Measurements from ENCODE around the gene SLC28A1. TPM values are rescaled to one million over a fixed set of nuclear protein-coding genes. Genes with fewer than 3 reads are reported as not detected.

SLC28A1 gene
- polyA plus RNA-seq, 1 donor (not counting 4 experiments of a cell fraction or from before 2014, with no cell fraction given) = not detected

DNA sequence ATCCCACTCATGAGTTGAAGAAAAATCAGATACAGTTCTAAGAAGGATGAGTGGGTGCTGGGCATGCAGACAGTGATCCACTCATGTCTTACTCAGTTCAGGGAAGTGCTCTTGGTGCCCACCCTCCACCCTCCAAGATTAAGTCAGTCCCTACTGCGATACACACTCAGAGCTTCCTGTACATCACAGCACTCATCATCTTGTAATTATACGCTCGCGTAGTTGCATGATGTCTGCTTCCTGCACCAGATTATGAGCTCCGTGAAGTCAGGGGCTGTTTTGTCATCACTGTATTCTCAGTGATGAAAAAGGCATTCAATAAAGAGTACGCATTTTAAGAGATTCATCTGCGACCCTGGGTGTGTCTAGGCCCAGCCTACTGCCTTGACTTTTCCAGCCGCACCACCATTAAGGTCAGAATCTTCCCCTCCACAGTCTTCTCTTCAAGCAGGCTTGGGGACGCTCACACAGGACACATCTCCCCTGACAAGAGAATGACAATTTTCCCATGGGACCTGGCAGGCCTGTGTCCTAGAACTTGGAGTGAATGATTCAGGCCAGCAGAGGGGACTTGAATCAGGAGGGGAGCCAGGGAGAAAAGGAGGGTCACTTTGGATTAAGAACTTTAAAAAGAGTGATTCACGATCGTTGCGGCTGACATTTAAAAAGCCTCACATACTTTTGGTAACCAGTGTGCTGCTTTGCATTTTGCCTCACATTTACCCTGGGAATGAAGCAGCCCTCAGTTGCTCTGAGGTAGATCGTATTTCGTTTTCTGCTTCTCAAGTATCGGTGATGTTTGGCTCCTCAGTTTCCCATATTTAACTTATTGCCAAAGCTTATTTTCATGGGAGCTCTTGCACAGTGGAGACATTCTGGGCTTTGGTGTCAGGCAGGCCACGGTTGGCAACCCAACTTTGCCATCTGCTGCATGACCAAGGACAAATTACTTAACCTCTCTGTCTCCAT is 89.3 kb downstream of the SLC28A1 start:
- no peak overlapping the region for H2AFZ ChIP-seq (ENCODE audit: control insufficient read depth, low read length)
- H3K4me3 ChIP-seq (ENCODE audit: control insufficient read depth in 2 of 3, extremely low read depth in 1 of 3, insufficient read depth in 2 of 3, low read depth in 1 of 3, low read length in 3 of 3) = no peak overlapping the region
- no peaks in the 10 kb centered on the region for H3K9me3 ChIP-seq (ENCODE audit: control insufficient read depth, low read depth, low read length)
- no peaks in the 10 kb centered on the region for H4K20me1 ChIP-seq (ENCODE audit: control insufficient read depth, extremely low read depth, insufficient read depth, low read length)
- DNase-seq (ENCODE audit: low read depth, low spot score) (no peak), FAIRE-seq (no peak)
- peaks cover 3% of the 10 kb centered on the region for H3K27me3 ChIP-seq (ENCODE audit: control insufficient read depth, extremely low read depth, insufficient read depth, low read length)
- H3K4me2 ChIP-seq (ENCODE audit: control insufficient read depth, extremely low read depth, insufficient read depth, low read depth, low read length) = no peak overlapping the region
- no peak for TF ChIP-seq EZH2 (IDR thresholded peaks at IDR 0.05; ENCODE audit: low read length)
- TF ChIP-seq, protein P1, sequence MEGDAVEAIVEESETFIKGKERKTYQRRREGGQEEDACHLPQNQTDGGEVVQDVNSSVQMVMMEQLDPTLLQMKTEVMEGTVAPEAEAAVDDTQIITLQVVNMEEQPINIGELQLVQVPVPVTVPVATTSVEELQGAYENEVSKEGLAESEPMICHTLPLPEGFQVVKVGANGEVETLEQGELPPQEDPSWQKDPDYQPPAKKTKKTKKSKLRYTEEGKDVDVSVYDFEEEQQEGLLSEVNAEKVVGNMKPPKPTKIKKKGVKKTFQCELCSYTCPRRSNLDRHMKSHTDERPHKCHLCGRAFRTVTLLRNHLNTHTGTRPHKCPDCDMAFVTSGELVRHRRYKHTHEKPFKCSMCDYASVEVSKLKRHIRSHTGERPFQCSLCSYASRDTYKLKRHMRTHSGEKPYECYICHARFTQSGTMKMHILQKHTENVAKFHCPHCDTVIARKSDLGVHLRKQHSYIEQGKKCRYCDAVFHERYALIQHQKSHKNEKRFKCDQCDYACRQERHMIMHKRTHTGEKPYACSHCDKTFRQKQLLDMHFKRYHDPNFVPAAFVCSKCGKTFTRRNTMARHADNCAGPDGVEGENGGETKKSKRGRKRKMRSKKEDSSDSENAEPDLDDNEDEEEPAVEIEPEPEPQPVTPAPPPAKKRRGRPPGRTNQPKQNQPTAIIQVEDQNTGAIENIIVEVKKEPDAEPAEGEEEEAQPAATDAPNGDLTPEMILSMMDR (optimal IDR thresholded peaks at IDR 0.05 in 1 of 3, IDR thresholded peaks at IDR 0.05 in 1 of 3, conservative IDR thresholded peaks at IDR 0.05 in 1 of 3; ENCODE audit: extremely low read depth in 1 of 3, insufficient read depth in 2 of 3, low read length in 3 of 3) = no peak
- H3K4me1 ChIP-seq (ENCODE audit: control insufficient read depth, extremely low read depth, insufficient read depth, low read length) = no peaks in the 10 kb centered on the region
- no peak overlapping the region for H3K27ac ChIP-seq (ENCODE audit: control insufficient read depth, insufficient read depth, low read length)
- H3K36me3 ChIP-seq (ENCODE audit: control insufficient read depth in 2 of 2, extremely low read depth in 1 of 2, insufficient read depth in 2 of 2, low read length in 2 of 2) = no peaks in the 10 kb centered on the region
- dilution Hi-C loops (cut with MboI; ENCODE audit: extremely low pct_ligation_motif_present, low sequenced_read_pairs) = no loop called here
- H3K9me1 ChIP-seq (ENCODE audit: control insufficient read depth, extremely low read depth, insufficient read depth, low read length) = no peaks in the 10 kb centered on the region
- H3K9ac ChIP-seq (ENCODE audit: control insufficient read depth, extremely low read depth, insufficient read depth, low read length) = no peak overlapping the region
- no peaks in the 10 kb centered on the region for H3K79me2 ChIP-seq (ENCODE audit: control insufficient read depth, insufficient read depth, low read length)

DNA sequence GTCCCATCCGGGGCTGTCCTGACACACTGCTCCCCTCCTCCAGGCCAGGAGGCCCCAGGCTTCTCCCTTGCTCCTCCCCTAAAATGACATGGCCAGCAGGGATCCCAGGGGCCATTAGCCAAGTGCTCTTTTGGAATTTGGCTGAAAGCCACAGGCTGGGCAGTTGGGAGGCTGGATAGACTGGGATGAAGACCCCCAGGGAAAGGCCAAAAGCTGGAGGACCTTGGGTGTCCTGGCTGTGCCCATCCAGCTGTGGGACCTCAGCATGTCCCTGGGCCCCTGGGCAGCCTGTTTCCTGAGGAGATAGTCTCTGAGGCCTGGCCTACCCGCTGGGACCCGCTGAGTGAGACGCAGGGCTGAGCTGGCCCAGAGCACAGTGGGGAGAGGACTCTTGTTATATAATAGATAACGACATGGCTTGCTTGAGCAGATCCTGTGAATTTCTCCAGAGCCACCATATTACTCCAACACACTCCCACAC is 91.4 kb downstream of the SLC28A1 start:
- Histone ChIP-seq H3K79me2 (ENCODE audit: control insufficient read depth, insufficient read depth, low read length) (no peaks in the 10 kb centered on the region), H3K4me1 (ENCODE audit: control insufficient read depth, extremely low read depth, insufficient read depth, low read length) (peaks cover 5% of the 10 kb centered on the region), H3K4me3 (ENCODE audit: control insufficient read depth in 2 of 3, extremely low read depth in 1 of 3, insufficient read depth in 2 of 3, low read depth in 1 of 3, low read length in 3 of 3) (no peak overlapping the region), H3K27ac (ENCODE audit: control insufficient read depth, insufficient read depth, low read length) (no peak overlapping the region), H3K27me3 (ENCODE audit: control insufficient read depth, extremely low read depth, insufficient read depth, low read length) (peaks cover 3% of the 10 kb centered on the region), H3K9me1 (ENCODE audit: control insufficient read depth, extremely low read depth, insufficient read depth, low read length) (no peaks in the 10 kb centered on the region), H3K9me3 (ENCODE audit: control insufficient read depth, low read depth, low read length) (no peaks in the 10 kb centered on the region), H4K20me1 (ENCODE audit: control insufficient read depth, extremely low read depth, insufficient read depth, low read length) (no peaks in the 10 kb centered on the region), H3K9ac (ENCODE audit: control insufficient read depth, extremely low read depth, insufficient read depth, low read length) (no peak overlapping the region), H3K36me3 (ENCODE audit: control insufficient read depth in 2 of 2, extremely low read depth in 1 of 2, insufficient read depth in 2 of 2, low read length in 2 of 2) (no peaks in the 10 kb centered on the region), H3K4me2 (ENCODE audit: control insufficient read depth, extremely low read depth, insufficient read depth, low read depth, low read length) (no peak overlapping the region), H2AFZ (ENCODE audit: control insufficient read depth, low read length) (no peak overlapping the region)
- no peak for DNase-seq (ENCODE audit: low read depth, low spot score)
- dilution Hi-C loops (cut with MboI; ENCODE audit: extremely low pct_ligation_motif_present, low sequenced_read_pairs) = no loop called here
- no peak for FAIRE-seq
- TF ChIP-seq, protein P1 (optimal IDR thresholded peaks at IDR 0.05 in 1 of 3, IDR thresholded peaks at IDR 0.05 in 1 of 3, conservative IDR thresholded peaks at IDR 0.05 in 1 of 3; ENCODE audit: extremely low read depth in 1 of 3, insufficient read depth in 2 of 3, low read length in 3 of 3) = no peak
- TF ChIP-seq EZH2 (IDR thresholded peaks at IDR 0.05; ENCODE audit: low read length) = no peak

Data from keratinocyte (primary cell).